ENCODE data around the gene CSNK1G3. TPM values are rescaled to one million over a fixed set of nuclear protein-coding genes. Genes with fewer than 3 reads are reported as not detected.

Gene CSNK1G3
- total and polyA plus RNA-seq, 8 donors, result 36.1 to 54.3 (median 46.7) TPM

DNA sequence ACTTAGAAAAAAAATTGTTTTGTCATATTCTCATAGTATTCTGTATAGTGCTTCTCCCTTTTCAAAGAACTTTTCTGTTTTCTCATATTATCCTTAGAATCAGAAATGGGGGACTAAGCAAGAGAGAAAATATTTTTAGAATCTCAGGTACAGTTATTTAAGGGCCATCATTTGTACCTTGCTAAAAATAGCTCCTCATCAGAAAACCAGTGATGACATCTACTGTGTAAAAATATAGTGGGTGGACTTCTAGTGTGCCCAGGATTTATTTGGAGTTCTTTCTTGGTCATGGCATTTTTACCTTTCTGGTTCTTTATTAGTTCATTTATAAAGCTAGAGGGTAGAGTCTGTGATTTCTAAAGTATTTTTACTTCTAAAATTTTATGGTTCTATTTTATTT, 82.5 kb downstream of the CSNK1G3 start:
- ATAC-seq, result no peak

GRCh38 chr5:123597018-123597417, 85.0 kb downstream of the CSNK1G3 start:
- H3K4me3 ChIP-seq, result no peak overlapping the region
- no peak overlapping the region for H3K27ac ChIP-seq
- no peak for ATAC-seq
- H3K36me3 ChIP-seq, result peaks cover 0 to 11% of the 10 kb centered on the region in 2 donors
- no peaks in the 10 kb centered on the region for H3K4me1 ChIP-seq
- intact Hi-C loops (cut with DNase I), result no loop called here
- no peak for TF ChIP-seq CTCF (IDR thresholded peaks at IDR 0.05)
- no peaks in the 10 kb centered on the region for H3K9me3 ChIP-seq
- H3K27me3 ChIP-seq, result no peaks in the 10 kb centered on the region
- DNase-seq, result no peak

More for the DNA sequence above, 82.5 kb downstream of the CSNK1G3 start:
- Histone ChIP-seq H3K9me3 (no peaks in the 10 kb centered on the region), H3K36me3 (peaks cover 0 to 19% of the 10 kb centered on the region in 2 donors), H3K4me3 (no peak overlapping the region), H3K27me3 (no peaks in the 10 kb centered on the region), H3K4me1 (no peaks in the 10 kb centered on the region), H3K27ac (no peak overlapping the region)
- intact Hi-C loops (cut with DNase I), result no loop called here
- DNase-seq, result no peak
- no peak for TF ChIP-seq CTCF (IDR thresholded peaks at IDR 0.05)

GRCh38 chr5:123598028-123598689, 86.2 kb downstream of the CSNK1G3 start:
- Histone ChIP-seq H3K36me3 (peaks cover 0 to 6% of the 10 kb centered on the region in 2 donors), H3K4me1 (no peaks in the 10 kb centered on the region), H3K4me3 (no peak overlapping the region), H3K27ac (no peak overlapping the region), H3K27me3 (no peaks in the 10 kb centered on the region), H3K9me3 (no peaks in the 10 kb centered on the region)
- ATAC-seq (no peak), DNase-seq (no peak)
- no peak for TF ChIP-seq CTCF (IDR thresholded peaks at IDR 0.05)
- intact Hi-C loops (cut with DNase I), result no loop called here

GRCh38 chr5:123599171-123599570, 87.2 kb downstream of the CSNK1G3 start:
- no peaks in the 10 kb centered on the region for H3K9me3 ChIP-seq
- no peaks in the 10 kb centered on the region for H3K27me3 ChIP-seq
- no peak overlapping the region for H3K4me3 ChIP-seq
- DNase-seq, result no peak
- ATAC-seq, result no peak
- H3K36me3 ChIP-seq, result peaks cover 0 to 6% of the 10 kb centered on the region in 2 donors
- TF ChIP-seq CTCF (IDR thresholded peaks at IDR 0.05), result no peak
- H3K4me1 ChIP-seq, result no peaks in the 10 kb centered on the region
- H3K27ac ChIP-seq, result no peak overlapping the region
- intact Hi-C loops (cut with DNase I), result no loop called here

DNA sequence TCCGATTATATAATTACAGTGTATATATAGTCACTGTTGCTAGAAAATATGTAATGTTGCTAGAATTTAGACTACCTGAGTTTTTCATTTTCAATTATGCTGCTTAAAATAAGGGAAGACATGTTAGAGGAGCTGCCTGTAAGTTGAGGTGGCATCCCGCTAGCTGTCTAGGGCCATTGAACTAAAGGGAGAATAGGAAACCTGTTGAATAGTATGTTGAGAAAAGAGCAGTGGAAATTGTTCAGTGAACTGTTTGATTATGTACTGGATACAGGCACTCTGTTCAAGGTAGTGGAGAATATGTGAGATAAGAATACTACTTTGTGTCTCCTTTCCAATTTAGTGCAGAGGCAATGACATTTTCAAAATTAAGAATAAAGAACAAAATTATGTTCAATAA, 89.6 kb downstream of the CSNK1G3 start:
- Histone ChIP-seq H3K9me3 (no peaks in the 10 kb centered on the region), H3K27me3 (no peaks in the 10 kb centered on the region), H3K4me1 (no peaks in the 10 kb centered on the region), H3K27ac (no peak overlapping the region), H3K4me3 (no peak overlapping the region), H3K36me3 (peaks cover 0 to 3% of the 10 kb centered on the region in 2 donors)
- no peak for TF ChIP-seq CTCF (IDR thresholded peaks at IDR 0.05)
- intact Hi-C loops (cut with DNase I), result no loop called here
- no peak for DNase-seq
- no peak for ATAC-seq
